EL (cell line): Measurements from ENCODE around the gene TMIGD1.
A peak's percentile ranks its signal among the peaks of the same experiment; 100 is the strongest.

Experiments used
- DNase-seq: peaks from one replicate; pipeline ENCODE4 v3.0.0-alpha.2; 2016

TMIGD1 gene

GRCh38 chr17:30275911-30276310 is 57.9 kb downstream of the TMIGD1 start:
- no peak for DNase-seq

GRCh38 chr17:30274887-30275286 is 59.0 kb downstream of the TMIGD1 start:
- no peak for DNase-seq

GRCh38 chr17:30273373-30273772 is 60.5 kb downstream of the TMIGD1 start:
- DNase-seq, result no peak

DNA sequence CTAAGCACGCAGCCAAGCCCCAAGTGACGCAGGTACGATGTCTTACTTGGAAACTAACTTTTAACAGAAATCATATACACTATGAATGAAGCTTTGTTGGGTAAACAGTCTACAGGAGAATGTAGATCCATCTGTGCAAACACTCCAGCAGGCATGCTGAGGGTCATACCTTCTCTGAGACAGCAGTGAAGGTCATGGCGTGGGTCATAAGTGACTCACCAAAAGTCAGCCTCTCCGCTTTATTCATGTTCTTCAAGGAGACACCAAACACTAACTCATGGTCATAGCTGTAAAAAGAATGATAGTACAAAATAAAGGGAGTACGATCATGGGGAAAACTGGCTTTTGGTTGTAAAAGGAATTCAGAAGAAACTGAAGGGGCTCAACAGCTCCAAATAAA is 62.8 kb downstream of the TMIGD1 start:
- peak; percentile 59 for DNase-seq

GRCh38 chr17:30267625-30268024 is 66.2 kb downstream of the TMIGD1 start:
- peak; percentile 21 for DNase-seq
